Measurements from ENCODE around the gene HOXD8.

DNA sequence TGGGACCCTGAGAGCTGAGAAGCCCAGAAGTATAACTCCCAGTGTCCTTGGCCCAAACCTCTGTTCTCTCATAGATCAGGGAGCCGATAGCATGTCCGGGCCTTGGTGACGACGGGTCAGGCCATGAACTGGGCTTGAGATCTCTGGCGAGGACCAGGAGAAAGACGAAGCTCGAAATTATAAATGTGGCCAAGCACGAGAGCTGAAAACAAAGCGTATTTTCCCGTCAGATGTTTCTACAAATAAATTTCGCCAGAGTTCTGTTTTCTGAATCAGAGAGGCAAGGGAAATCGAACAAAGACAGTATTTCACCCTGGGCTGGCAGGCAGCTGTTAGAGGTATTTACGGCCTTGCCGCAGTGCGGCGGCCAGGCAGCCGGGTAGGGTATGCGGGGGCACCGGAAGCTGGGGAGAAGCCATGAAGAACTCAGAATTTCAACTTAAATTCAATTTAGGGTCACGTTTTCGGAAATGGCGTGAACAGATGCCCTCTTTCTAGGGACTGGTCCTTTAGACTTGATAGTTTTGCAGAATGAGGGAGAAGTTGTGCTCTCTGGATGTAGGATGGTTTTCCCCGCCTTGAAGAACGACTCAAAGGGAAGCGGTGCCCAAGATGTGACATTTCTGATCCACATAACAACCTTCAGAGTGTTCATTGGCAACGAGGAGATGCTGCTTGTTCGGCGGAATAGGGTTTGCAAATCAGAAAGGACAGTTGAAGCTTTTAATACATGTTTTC lies 9.6 kb downstream of the HOXD8 start:
- no peak for TF ChIP-seq POLR2A (IDR thresholded peaks at IDR 0.05)
- TF ChIP-seq, protein P1, sequence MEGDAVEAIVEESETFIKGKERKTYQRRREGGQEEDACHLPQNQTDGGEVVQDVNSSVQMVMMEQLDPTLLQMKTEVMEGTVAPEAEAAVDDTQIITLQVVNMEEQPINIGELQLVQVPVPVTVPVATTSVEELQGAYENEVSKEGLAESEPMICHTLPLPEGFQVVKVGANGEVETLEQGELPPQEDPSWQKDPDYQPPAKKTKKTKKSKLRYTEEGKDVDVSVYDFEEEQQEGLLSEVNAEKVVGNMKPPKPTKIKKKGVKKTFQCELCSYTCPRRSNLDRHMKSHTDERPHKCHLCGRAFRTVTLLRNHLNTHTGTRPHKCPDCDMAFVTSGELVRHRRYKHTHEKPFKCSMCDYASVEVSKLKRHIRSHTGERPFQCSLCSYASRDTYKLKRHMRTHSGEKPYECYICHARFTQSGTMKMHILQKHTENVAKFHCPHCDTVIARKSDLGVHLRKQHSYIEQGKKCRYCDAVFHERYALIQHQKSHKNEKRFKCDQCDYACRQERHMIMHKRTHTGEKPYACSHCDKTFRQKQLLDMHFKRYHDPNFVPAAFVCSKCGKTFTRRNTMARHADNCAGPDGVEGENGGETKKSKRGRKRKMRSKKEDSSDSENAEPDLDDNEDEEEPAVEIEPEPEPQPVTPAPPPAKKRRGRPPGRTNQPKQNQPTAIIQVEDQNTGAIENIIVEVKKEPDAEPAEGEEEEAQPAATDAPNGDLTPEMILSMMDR (IDR thresholded peaks at IDR 0.05) = no peak

Data from testis (tissue), 2 donors.